ENCODE results near the gene AFAP1L1.

The AFAP1L1 gene

GRCh38 chr5:149376104-149376503, 104.4 kb downstream of the AFAP1L1 start:
- Histone ChIP-seq H3K27me3 (no peaks in the 10 kb centered on the region), H3K4me3 (ENCODE audit: low read depth, low read length) (no peak overlapping the region), H3K4me1 (no peaks in the 10 kb centered on the region), H3K9me3 (no peaks in the 10 kb centered on the region), H3K36me3 (no peaks in the 10 kb centered on the region)
- no peak for DNase-seq
- no peak for TF ChIP-seq CTCF (IDR thresholded peaks at IDR 0.05; ENCODE audit: low read depth, low read length)

GRCh38 chr5:149376711-149377447, 105.2 kb downstream of the AFAP1L1 start:
- Histone ChIP-seq H3K4me3 (ENCODE audit: low read depth, low read length) (no peak overlapping the region), H3K27me3 (no peaks in the 10 kb centered on the region), H3K9me3 (no peaks in the 10 kb centered on the region), H3K36me3 (no peaks in the 10 kb centered on the region), H3K4me1 (no peaks in the 10 kb centered on the region)
- no peak for DNase-seq
- TF ChIP-seq CTCF (IDR thresholded peaks at IDR 0.05; ENCODE audit: low read depth, low read length): no peak

GRCh38 chr5:149378241-149378820, 106.7 kb downstream of the AFAP1L1 start:
- no peaks in the 10 kb centered on the region for H3K27me3 ChIP-seq
- no peaks in the 10 kb centered on the region for H3K9me3 ChIP-seq
- no peak for TF ChIP-seq CTCF (IDR thresholded peaks at IDR 0.05; ENCODE audit: low read depth, low read length)
- no peak for DNase-seq
- no peak overlapping the region for H3K4me3 ChIP-seq (ENCODE audit: low read depth, low read length)
- H3K4me1 ChIP-seq: peaks cover 8% of the 10 kb centered on the region
- no peaks in the 10 kb centered on the region for H3K36me3 ChIP-seq

GRCh38 chr5:149379177-149379761, 107.6 kb downstream of the AFAP1L1 start, which contains the start of gene IL17B:
Gene IL17B, minus strand, starts transcription at chr5:149379292. Its CDS starts 67 bp downstream, at chr5:149379225.
- peaks cover 8% of the 10 kb centered on the region for H3K4me1 ChIP-seq
- H3K27me3 ChIP-seq: no peaks in the 10 kb centered on the region
- no peak for TF ChIP-seq CTCF (IDR thresholded peaks at IDR 0.05; ENCODE audit: low read depth, low read length)
- H3K4me3 ChIP-seq (ENCODE audit: low read depth, low read length): no peak within 1 kb of the TSS
- H3K36me3 ChIP-seq: no peaks in the 10 kb centered on the region
- no peak for DNase-seq
- no peaks in the 10 kb centered on the region for H3K9me3 ChIP-seq

GRCh38 chr5:149379818-149380374, 108.2 kb downstream of the AFAP1L1 start:
- no peak overlapping the region for H3K4me3 ChIP-seq (ENCODE audit: low read depth, low read length)
- DNase-seq: no peak
- H3K4me1 ChIP-seq: peaks cover 8% of the 10 kb centered on the region

More at GRCh38 chr5:149379818-149380374, 108.2 kb downstream of the AFAP1L1 start:
- no peak for TF ChIP-seq CTCF (IDR thresholded peaks at IDR 0.05; ENCODE audit: low read depth, low read length)
- Histone ChIP-seq H3K36me3 (no peaks in the 10 kb centered on the region), H3K27me3 (no peaks in the 10 kb centered on the region), H3K9me3 (no peaks in the 10 kb centered on the region)
